Measurements from ENCODE around the gene PRRC2B.
A peak's percentile ranks its signal among the peaks of the same experiment; 100 is the strongest.
"Not testable (repeated sequence)": the region's sequence is repeated elsewhere in the genome, so short reads cannot be mapped to it uniquely, and the experiment has no call there.

The PRRC2B gene

GRCh38 chr9:131470581-131470991 lies 76.7 kb downstream of the PRRC2B start:
- DNase-seq (ENCODE audit: low read depth in 3 of 3) = no peak

GRCh38 chr9:131472085-131472484 lies 78.2 kb downstream of the PRRC2B start:
- DNase-seq (ENCODE audit: low read depth in 3 of 3) = not testable (repeated sequence)

- DNase-seq (ENCODE audit: low read depth in 3 of 3) = no peak
These were observed 79.5 kb downstream of the PRRC2B start for GRCh38 chr9:131473198-131473885.

GRCh38 chr9:131473891-131474290 lies 80.0 kb downstream of the PRRC2B start:
- no peak for DNase-seq (ENCODE audit: low read depth in 3 of 3)

GRCh38 chr9:131474711-131475110 lies 80.8 kb downstream of the PRRC2B start:
- no peak for DNase-seq (ENCODE audit: low read depth in 3 of 3)

GRCh38 chr9:131475111-131475955 lies 81.4 kb downstream of the PRRC2B start:
- DNase-seq (ENCODE audit: low read depth in 3 of 3) = no peak

- no peak for DNase-seq (ENCODE audit: low read depth in 3 of 3)
These were observed 82.3 kb downstream of the PRRC2B start for GRCh38 chr9:131475956-131476776.

GRCh38 chr9:131476777-131477345 lies 83.0 kb downstream of the PRRC2B start:
- no peak for DNase-seq (ENCODE audit: low read depth in 3 of 3)

GRCh38 chr9:131477367-131477766 lies 83.5 kb downstream of the PRRC2B start:
- no peak for DNase-seq (ENCODE audit: low read depth in 3 of 3)

GRCh38 chr9:131477816-131478419 lies 84.0 kb downstream of the PRRC2B start:
- DNase-seq (ENCODE audit: low read depth in 3 of 3) = no peak

GRCh38 chr9:131478421-131478868 lies 84.6 kb downstream of the PRRC2B start:
- peak; percentile 21 to 55 (median 30) for DNase-seq (ENCODE audit: low read depth in 3 of 3)

- DNase-seq (ENCODE audit: low read depth in 3 of 3) = no peak
These were observed 85.0 kb downstream of the PRRC2B start for GRCh38 chr9:131478911-131479310.

GRCh38 chr9:131480258-131480657 lies 86.4 kb downstream of the PRRC2B start:
- peak in 1 of 3 donors; percentile 17 for DNase-seq (ENCODE audit: low read depth in 3 of 3)

- DNase-seq (ENCODE audit: low read depth in 3 of 3) = no peak
These were observed 87.8 kb downstream of the PRRC2B start for GRCh38 chr9:131481441-131482342.

- DNase-seq (ENCODE audit: low read depth in 3 of 3) = no peak
These were observed 88.6 kb downstream of the PRRC2B start for GRCh38 chr9:131482343-131483006.

GRCh38 chr9:131483319-131484050 lies 89.6 kb downstream of the PRRC2B start:
- DNase-seq (ENCODE audit: low read depth in 3 of 3) = no peak

GRCh38 chr9:131484051-131484445 lies 90.2 kb downstream of the PRRC2B start:
- DNase-seq (ENCODE audit: low read depth in 3 of 3) = no peak

- no peak for DNase-seq (ENCODE audit: low read depth in 3 of 3)
These were observed 90.8 kb downstream of the PRRC2B start for GRCh38 chr9:131484560-131485185.

- no peak for DNase-seq (ENCODE audit: low read depth in 3 of 3)
These were observed 91.3 kb downstream of the PRRC2B start for GRCh38 chr9:131485206-131485605.
